HG02884 (cell line): ENCODE data around the gene SASH3.
"Not testable (repeated sequence)": the region's sequence is repeated elsewhere in the genome, so short reads cannot be mapped to it uniquely, and the experiment has no call there.

ENCODE experiments used
- ATAC-seq: cut with Tn5 transposase; IDR thresholded peaks from one replicate; pipeline ENCODE4 v1.9.1; 2021; ENCODE audit warnings: mild to moderate bottlenecking, moderate library complexity; ENCODE audit not compliant: unreplicated experiment

SASH3 gene

DNA sequence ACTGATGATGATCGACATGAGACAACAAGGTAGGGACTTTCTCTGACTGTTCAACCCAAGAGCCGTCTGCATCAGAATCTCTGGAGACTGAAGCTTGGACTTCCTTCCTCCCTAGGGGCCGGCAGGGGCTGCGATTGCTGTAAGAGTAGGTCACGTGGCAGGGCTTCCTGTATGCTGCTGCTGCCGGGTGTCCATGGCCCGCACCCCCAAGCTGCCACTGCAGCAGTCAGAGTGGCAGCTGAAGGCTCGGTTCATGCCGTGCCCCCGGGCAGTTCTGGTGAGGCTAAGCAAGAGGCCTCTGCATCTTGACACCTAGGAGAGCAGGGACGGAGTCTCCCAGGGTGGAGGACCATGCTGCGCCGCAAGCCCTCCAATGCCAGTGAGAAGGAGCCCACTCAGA, at the start of gene SASH3:
Gene SASH3 (plus strand): TSS at position 203 of the 400 bp plus-strand sequence. CDS start 149 bp downstream, at position 352.
- no peak for ATAC-seq

GRCh38 chrX:129731228-129731627, 48.5 kb upstream of the SASH3 start:
- no peak for ATAC-seq

DNA sequence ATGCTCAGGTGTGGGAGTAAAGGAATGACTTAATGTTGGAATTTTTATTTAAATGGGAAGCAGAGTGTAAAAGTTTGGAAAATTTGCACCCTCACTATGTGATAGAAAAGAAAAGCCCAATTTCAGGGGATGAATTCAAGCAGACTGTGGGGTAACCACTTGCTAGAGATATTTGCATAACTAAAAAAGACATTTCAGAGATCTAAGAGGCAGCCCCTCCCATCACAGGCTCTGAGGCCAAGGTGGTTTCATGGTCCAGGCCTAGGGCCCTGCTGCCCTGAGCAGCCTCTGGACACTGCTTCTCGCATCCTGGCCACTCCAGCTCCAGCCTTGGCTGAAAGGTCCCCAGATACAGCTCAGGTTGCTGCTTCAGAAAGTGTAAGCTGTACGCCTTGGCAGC, 46.9 kb upstream of the SASH3 start:
- no peak for ATAC-seq

GRCh38 chrX:129733335-129733734, 46.4 kb upstream of the SASH3 start:
- ATAC-seq: no peak

DNA sequence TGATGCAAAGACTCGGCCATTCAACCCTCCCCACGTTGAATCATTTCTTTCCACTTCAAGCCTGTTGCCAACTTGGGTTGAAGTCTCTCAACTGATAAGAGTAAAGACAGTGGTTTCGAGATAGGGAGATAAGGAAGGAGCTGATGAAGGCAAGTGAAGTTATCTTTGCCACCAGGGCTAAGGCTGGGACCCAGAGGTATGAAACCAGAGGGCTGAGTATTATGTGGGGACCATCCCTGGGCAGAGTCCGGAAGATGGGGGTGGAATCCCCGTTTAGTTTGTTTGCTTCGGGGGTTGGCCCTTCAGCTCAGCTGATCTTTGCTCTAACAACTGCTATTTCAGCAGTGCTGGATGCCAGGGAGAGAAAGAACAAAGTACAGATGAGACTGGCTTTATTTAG, 43.3 kb upstream of the SASH3 start:
- no peak for ATAC-seq

GRCh38 chrX:129737916-129738315, 41.8 kb upstream of the SASH3 start:
- ATAC-seq: no peak

GRCh38 chrX:129738466-129739308, 41.1 kb upstream of the SASH3 start, which contains the start of gene XPNPEP2:
TSS of gene XPNPEP2 (plus strand) at chrX:129738979. CDS start at chrX:129739214, 235 bp downstream.
- ATAC-seq: no peak

GRCh38 chrX:129739578-129739977, 40.2 kb upstream of the SASH3 start:
- ATAC-seq: no peak

- ATAC-seq: no peak
These were observed 37.6 kb upstream of the SASH3 start for GRCh38 chrX:129741880-129742758.

GRCh38 chrX:129742759-129743152, 37.0 kb upstream of the SASH3 start:
- ATAC-seq: not testable (repeated sequence)

GRCh38 chrX:129743821-129744220, 35.9 kb upstream of the SASH3 start:
- no peak for ATAC-seq

DNA sequence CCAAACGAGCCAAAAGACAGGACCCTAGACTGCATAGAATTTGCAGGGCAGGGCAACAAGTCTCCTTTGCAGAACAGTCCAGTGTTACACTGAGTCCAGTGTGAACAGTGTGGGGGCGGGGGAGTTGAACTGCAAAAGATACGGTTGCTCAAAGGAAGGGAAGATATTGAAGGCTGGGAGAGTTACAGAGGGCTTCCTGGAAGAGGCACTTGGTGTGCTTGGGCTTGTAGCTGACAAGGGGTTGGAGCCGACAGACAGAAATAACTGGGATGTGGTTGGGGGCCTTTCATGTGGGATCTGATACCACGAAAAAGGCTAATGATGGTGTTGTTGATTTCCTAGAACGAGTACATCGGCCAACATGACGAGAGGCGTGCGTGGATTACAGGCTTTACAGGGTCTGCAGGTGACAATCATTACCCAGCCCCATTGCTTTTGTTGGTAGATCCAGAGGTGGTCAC, 34.9 kb upstream of the SASH3 start:
- no peak for ATAC-seq

DNA sequence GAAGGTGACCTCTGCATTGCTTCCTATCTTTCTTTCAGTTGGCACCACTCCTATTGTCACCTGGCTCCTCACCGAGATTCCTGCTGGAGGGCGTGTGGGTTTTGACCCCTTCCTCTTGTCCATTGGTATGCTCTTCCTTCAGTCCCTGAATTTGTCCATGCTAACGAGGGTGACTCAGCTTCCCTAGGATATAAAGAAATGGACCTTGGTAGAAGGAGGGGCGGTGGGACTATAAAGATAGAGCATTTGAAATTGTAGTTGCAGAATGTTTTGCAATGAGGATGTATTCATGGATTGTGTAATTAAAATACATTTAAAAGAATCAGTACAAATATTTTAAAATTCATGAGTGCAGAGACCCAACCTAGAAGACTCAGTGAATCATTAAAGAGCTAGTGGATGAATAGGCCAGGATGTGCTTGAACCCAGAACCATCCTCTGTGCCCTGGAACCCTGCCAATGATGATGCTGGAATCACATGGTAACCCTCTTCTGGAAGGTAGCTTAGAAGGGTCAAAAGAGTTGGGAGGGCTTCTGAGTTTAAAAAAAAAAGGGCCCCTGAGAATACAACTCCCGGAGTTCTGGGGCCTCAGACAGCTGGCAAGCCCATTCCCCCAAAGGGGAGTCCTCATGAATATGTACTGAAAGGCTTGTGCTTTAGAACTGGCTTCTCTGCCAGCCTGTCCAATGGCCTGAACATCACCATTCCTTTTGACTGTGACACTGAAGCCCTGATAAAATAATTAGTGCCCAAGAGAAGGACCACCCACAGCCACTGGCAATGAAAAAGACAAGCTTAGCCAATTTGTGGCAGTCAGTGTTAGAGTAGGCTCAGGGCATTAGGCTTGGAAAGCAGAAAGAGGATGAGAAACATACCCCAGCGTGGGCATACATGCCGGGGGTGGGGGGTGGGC, 32.9 kb upstream of the SASH3 start:
- no peak for ATAC-seq

DNA sequence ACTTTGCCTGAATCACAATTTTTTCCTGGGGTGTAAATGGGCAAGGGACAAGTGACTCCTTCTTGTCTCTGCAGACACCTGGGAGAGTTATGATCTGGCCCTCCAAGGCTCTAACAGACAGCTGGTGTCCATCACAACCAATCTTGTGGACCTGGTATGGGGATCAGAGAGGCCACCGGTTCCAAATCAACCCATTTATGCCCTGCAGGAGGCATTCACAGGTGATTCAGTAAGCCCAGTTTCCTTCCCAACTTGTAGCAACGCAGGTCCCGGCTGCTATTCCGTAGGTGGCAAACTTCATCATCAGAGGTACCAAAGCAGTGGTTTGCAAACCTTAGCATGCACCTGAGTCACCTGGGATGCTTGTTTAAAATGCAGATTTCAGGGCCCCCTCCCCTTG, 32.2 kb upstream of the SASH3 start:
- ATAC-seq: no peak

GRCh38 chrX:129748305-129748704, 31.4 kb upstream of the SASH3 start:
- ATAC-seq: no peak

DNA sequence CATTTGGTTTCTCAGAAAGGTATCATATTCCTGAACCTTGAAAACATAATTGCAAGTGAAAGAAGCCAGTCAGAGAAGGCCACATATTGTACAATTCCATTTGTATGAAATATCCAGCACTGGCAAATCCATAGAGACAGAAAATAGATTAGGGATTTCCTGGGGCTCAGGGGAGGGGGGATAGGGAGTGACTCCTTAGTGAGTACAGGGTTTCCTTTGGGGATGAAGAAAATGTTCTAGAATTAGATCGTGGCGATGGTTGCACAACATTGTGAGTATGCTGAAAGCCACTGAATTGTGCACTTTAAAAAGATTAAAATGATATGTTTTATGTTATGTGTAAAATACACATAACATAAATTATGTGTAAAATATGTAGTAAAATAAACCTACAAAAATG, 30.7 kb upstream of the SASH3 start:
- no peak for ATAC-seq

- ATAC-seq: no peak
These were observed 28.8 kb upstream of the SASH3 start for GRCh38 chrX:129750971-129751370.

- no peak for ATAC-seq
These were observed 25.4 kb upstream of the SASH3 start for GRCh38 chrX:129754056-129755024.
